Adipose tissue (tissue), 3 donors: Measurements from ENCODE around the gene UPF1. TPM values are rescaled to one million over a fixed set of nuclear protein-coding genes. Genes with fewer than 3 reads are reported as not detected.

ENCODE experiments used
- H3K27ac ChIP-seq: one replicate; pipeline ENCODE4 v1.5.1; 2013; ENCODE audit warnings: low read depth, low read length
- WGBS, 3 donors: extraction: QIAGEN DNeasy Blood & Tissue Kit; methylation state at CpG; one replicate each; pipeline ENCODE4 v1.1.7; 2013; 5-methylcytosine and 5-hydroxymethylcytosine counted together
- polyA plus RNA-seq, 3 donors: library from polyadenylated mRNA; stranded (reverse); fragments of 200-250 nt; gene quantifications; one replicate each; pipeline ENCODE4 v1.2.3, GENCODE V29; 2013
- donor health status: healthy with polysubstance abuse.
- donor health status: Bipolar disorder and iron deficiency.
- donor health status: healthy.

The UPF1 gene
- polyA plus RNA-seq, 3 donors, result 28.5 to 45.5 (median 35.2) TPM

DNA sequence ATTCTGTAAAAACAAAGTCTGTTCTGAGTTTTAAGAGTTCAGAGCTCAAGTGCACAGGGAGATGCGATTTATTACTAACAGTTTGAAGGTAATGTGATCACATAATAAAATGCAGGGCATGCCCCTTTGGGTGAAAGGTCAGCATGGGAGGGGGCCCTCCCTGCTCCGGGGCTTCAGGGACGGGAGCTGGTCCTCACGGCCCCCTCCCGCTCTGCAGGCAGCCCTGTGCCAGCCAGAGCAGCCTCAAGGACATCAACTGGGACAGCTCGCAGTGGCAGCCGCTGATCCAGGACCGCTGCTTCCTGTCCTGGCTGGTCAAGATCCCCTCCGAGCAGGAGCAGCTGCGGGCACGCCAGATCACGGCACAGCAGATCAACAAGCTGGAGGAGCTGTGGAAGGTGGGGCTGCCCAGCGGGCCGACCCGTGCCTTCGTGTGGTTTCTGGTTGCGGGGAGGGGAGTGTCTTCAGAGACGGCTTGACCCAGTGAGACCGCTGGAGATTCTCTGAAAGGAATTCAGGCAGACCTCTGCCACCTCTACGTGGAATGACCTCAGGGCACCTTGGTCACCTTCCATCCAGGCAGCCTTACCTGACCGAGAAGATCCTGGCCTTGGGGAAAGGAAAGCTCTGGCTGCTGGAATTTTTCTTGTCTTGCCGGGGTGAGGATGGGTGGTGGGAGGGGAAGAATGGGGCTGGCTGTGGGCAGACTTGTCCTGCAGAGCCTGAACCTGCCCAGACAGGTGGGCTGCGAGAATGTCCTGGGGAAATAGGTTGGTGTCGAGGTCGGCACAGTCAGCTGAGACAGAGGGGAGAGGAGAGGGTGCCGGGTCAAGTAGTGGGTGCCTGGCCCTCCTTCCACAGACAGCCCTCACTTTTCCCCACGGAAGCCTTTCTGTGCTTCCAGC lies 19.0 kb downstream of the UPF1 start:
- H3K27ac ChIP-seq, result no peak overlapping the region
- WGBS, 3 donors, result 73 to 79% (median 78%) methylated on average over 27 of the region's 27 CpGs

- WGBS, 3 donors, result 94 to 96% (median 95%) methylated on average over 30 to 31 of the region's 31 CpGs
- H3K27ac ChIP-seq, result no peak overlapping the region
These were observed 20.0 kb downstream of the UPF1 start for GRCh38 chr19:18851673-18852325.

- no peak overlapping the region for H3K27ac ChIP-seq
- WGBS, 3 donors, result 71 to 91% (median 90%) methylated on average over 12 of the region's 12 CpGs
These were observed 20.9 kb downstream of the UPF1 start for GRCh38 chr19:18852648-18853047.

DNA sequence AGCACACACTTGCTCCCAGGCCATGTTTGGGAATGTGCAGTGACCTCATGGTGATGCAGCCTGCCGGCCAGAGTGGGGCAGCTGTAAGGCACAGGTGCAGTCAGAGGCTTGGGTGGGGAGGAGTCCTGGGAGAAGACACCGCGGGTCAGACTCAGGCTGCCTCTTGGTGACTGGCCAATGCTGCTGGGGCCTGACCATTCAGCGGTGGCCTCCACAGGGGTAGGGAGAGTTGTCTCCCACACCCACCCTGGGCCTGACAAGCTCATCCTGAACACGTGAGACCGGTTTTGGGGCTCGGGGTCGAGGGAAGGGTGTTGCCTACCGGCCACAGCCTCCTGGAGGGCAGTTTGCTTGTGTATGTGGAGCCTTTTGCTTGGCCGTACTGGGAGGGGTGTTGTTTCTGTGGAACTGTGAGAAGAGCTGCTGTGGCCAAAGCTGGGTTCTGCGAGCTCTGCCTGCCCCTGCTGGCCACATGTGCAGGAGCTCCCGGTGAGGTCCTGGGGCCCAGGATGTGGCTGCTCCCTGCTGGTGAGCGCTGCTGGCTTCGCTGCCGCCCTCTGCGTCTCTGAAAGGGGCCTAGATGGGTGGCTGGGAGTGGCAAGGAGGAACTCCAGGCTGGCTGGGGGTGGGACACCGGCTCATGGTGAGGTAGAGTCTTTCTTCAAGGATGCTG lies 22.1 kb downstream of the UPF1 start:
- 85 to 90% (median 88%) methylated on average over 17 of the region's 17 CpGs for WGBS, 3 donors
- no peak overlapping the region for H3K27ac ChIP-seq

GRCh38 chr19:18854982-18855381 lies 23.2 kb downstream of the UPF1 start:
- H3K27ac ChIP-seq, result no peak overlapping the region
- 94 to 97% (median 96%) methylated on average over 33 of the region's 33 CpGs for WGBS, 3 donors

DNA sequence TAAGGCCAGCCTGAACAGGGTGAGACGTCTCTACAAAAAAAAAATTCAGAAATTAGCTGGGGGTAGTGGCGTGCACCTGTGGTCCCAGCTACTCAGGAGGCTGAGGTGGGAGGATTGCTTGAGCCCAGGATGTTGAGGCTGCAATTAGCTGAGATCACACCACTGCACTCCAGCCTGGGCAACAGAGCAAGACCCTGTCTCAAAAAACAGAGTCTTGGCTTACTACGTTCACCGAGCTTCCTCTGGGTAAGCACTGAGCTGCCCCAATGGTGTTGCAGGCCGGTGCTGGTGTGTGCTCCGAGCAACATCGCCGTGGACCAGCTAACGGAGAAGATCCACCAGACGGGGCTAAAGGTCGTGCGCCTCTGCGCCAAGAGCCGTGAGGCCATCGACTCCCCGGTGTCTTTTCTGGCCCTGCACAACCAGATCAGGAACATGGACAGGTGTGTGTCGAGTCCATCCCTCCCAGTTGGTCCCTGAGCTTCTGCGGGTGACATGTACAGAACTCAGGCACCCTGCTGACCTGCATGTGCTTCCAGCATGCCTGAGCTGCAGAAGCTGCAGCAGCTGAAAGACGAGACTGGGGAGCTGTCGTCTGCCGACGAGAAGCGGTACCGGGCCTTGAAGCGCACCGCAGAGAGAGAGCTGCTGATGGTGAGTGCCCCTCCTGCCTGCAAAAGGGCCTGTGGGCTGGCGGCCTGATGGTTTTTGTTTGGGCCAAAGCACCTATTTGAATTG lies 24.1 kb downstream of the UPF1 start:
- 91 to 94% (median 93%) methylated on average over 27 of the region's 27 CpGs for WGBS, 3 donors
- H3K27ac ChIP-seq, result no peak overlapping the region

DNA sequence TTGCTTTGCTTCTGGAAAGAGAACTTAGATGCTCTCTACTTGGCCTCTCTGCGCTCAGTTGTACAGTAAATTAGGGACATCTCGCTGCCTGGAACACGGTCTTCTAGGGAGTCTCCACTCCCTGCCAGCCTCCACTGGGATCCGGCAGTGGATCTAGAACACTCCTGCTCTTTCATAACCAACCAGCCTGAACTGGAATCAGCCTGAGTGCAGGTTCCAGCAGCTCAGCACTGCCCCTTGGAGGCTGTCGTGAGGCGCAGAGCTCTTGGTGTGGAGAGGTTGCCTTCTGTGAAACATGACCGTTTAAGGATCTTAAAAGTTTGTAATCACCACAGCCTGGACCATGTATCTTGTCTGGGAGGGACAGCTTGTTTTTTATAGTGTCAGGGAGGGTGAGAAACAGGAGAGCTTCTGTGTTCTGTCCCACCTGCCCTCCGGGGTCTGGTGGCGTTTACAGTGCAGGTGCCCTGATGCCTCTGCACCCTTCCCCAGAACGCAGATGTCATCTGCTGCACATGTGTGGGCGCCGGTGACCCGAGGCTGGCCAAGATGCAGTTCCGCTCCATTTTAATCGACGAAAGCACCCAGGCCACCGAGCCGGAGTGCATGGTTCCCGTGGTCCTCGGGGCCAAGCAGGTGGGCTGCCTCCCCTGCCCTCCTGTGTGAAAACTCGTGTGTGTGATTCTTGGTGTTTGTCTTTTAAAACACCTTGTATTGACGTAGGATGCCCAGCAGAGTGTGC lies 24.8 kb downstream of the UPF1 start:
- no peak overlapping the region for H3K27ac ChIP-seq
- 84 to 89% (median 87%) methylated on average over 22 of the region's 22 CpGs for WGBS, 3 donors

GRCh38 chr19:18857223-18857622 lies 25.5 kb downstream of the UPF1 start:
- H3K27ac ChIP-seq, result no peak overlapping the region
- WGBS, 3 donors, result 90 to 93% (median 91%) methylated on average over 13 of the region's 13 CpGs

DNA sequence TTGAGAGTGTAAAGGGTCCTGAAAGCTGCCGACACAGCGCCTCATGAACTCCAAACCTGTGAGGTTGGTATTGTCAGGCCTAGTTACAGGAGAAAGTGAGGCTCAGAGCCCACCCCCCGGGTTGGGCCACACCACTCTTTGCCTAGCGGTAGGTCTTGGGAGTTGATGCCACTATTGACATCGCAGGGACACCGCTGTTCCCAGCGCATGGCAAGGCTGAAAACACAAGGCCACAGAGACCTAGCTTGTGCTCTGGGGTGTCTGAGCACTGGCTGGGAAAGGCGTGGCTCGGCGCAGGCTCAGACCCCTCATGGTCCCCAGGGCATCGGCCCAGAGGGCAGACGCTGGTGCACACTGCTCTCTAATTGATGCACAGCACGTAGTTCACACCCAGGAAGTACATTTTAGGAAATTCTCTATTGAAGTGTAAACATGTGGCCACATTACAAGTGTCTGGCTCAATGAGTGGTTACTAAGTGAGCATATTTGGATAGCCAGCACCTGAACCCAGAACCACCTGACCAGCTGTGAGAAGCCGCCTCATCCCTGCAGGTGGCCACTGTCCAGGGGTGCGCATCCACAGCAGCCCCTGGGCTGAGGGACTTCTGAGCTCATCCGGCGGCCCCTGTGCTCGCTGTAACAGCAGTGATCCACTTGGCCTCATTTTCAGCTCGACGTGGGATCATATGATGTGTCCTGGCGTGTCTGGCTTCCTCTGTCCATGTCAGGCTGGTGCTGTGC lies 27.3 kb downstream of the UPF1 start:
- H3K27ac ChIP-seq, result no peak overlapping the region
- 83 to 92% (median 88%) methylated on average over 21 of the region's 21 CpGs for WGBS, 3 donors

- H3K27ac ChIP-seq, result no peak overlapping the region
- WGBS, 3 donors, result 58 to 76% (median 75%) methylated on average over 12 of the region's 12 CpGs
These were observed 28.0 kb downstream of the UPF1 start for GRCh38 chr19:18859676-18860301.

DNA sequence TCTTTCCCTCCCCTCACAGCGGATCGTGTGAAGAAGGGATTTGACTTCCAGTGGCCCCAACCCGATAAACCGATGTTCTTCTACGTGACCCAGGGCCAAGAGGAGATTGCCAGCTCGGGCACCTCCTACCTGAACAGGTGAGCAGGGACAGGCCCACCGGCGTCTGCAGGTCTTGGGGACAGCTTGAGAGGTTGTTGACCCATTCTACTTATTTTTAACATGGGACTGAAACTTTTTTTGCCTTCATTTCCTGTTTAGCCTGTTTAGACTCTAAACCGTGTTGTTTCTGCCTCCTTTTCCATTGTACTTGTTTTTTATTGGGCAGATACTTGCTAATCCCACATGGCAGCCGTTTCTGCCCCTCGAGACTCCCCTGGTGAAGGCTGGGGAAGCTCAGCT lies 28.5 kb downstream of the UPF1 start:
- H3K27ac ChIP-seq, result no peak overlapping the region
- 70 to 81% (median 78%) methylated on average over 11 of the region's 11 CpGs for WGBS, 3 donors

GRCh38 chr19:18860725-18861124 lies 29.0 kb downstream of the UPF1 start:
- H3K27ac ChIP-seq, result no peak overlapping the region
- WGBS, 3 donors, result 86 to 93% (median 93%) methylated on average over 17 of the region's 17 CpGs

GRCh38 chr19:18861235-18861634 lies 29.5 kb downstream of the UPF1 start:
- 80 to 90% (median 83%) methylated on average over 9 of the region's 9 CpGs for WGBS, 3 donors
- H3K27ac ChIP-seq, result no peak overlapping the region

DNA sequence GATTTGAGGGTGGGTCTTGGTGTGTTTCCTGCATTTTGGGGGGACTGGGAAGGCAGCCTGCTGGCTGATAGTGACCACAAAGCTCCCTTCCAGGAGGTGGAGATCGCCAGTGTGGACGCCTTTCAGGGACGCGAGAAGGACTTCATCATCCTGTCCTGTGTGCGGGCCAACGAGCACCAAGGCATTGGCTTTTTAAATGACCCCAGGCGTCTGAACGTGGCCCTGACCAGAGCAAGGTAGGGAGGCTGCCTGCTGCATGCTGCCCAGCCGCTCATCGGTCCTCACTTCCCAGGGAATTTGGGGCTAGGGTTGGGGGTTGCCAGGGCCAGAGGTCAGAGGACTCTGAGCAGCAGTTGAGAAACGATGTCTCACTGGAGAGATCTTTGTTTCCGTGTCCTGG lies 30.2 kb downstream of the UPF1 start:
- H3K27ac ChIP-seq, result no peak overlapping the region
- WGBS, 3 donors, result 93 to 96% (median 94%) methylated on average over 12 of the region's 12 CpGs

- H3K27ac ChIP-seq, result no peak overlapping the region
- 88 to 90% (median 89%) methylated on average over 31 to 33 of the region's 33 CpGs for WGBS, 3 donors
These were observed 31.4 kb downstream of the UPF1 start for GRCh38 chr19:18862976-18863842.

DNA sequence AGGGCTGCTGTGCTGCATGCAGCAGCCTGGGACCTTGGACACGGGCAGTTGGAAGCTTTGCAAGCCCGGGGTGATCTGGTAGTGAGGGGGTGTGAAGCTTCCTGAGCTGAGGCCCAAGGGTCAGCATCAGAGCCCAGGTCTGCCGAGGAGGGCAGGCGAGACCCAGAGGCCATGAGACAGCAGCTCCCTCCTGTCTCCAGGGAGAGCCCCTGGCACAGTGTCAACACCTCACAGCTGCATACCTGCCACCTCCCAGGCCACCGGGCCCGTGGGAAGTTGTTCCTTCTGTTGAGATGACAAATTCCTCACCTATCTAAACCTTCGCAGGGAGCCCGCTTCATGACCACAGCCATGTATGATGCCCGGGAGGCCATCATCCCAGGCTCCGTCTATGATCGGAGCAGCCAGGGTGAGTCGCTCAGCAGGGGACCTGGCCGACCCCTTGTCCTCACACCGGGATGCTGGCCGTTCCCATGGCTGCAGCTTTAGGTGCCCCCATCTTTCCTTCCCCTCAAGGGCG lies 32.1 kb downstream of the UPF1 start:
- no peak overlapping the region for H3K27ac ChIP-seq
- WGBS, 3 donors, result 63 to 80% (median 78%) methylated on average over 16 of the region's 16 CpGs
